Erythroblast (primary cell): ENCODE results near the gene SCGB2B2.

Experiments used
- GATA1 ChIP-seq: IDR thresholded peaks from 2 replicates; pipeline ENCODE4 v1.6.1; 2011; ENCODE audit warnings: low read depth, mild to moderate bottlenecking, control low read depth, low read length, moderate library complexity
- POLR2A ChIP-seq: IDR thresholded peaks from 2 replicates; pipeline ENCODE4 v1.6.1; 2011; ENCODE audit warnings: mild to moderate bottlenecking, low read length

DNA sequence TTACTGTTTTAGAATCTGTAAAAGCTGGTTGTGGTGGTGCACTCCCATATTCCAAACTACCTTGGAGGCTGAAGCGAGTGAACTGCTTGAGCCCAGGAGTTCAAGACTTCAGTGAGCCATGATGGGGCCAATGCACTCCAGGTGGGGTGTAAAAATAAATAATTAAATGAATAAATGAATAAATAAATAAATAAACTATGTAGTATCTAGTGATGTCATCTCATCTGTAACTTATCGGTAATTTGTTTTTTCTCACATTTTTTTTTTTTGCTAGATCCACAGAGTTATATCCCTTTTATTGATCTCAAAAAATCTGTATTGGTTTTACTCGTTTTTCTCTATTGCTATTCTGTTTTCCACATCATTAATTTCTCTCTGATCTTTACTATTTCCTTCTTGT, 5.0 kb downstream of the SCGB2B2 start:
- no peak for TF ChIP-seq POLR2A
- no peak for TF ChIP-seq GATA1
